ENCODE measurements around the gene VAC14. TPM values are rescaled to one million over a fixed set of nuclear protein-coding genes. Genes with fewer than 3 reads are reported as not detected.

Gene VAC14
- total RNA-seq, 1 experiment from 2014 or later, result 65.5 TPM

- no peak overlapping the region for H3K27ac ChIP-seq (ENCODE audit: low read length)
- ChIA-PET CTCF (no interaction called here), POLR2A (ENCODE audit: unreplicated experiment) (no interaction called here)
- DNase-seq (no peak), ATAC-seq (no peak)
- H4K20me1 ChIP-seq (ENCODE audit: low read length), result no peaks in the 10 kb centered on the region
- H3F3A ChIP-seq (ENCODE audit: low read length, unreplicated experiment), result no peaks in the 10 kb centered on the region
- 0 out of 2 replicates have a peak, but pooled peaks cover 5% of the 10 kb centered on the region for H3K4me1 ChIP-seq (ENCODE audit: insufficient read depth, low read length)
- no peaks in the 10 kb centered on the region; the same call in 1 of the 2 replicates for H3K36me3 ChIP-seq (ENCODE audit: low read depth, low read length)
- H3K9me3 ChIP-seq (ENCODE audit: low read length), result no peaks in the 10 kb centered on the region
- H3K79me2 ChIP-seq (ENCODE audit: low read length), result peaks cover 49% of the 10 kb centered on the region
- BruUV-seq (replicated peaks), result no TSS peak
- TF ChIP-seq EZH2phosphoT487 (IDR thresholded peaks at IDR 0.05; ENCODE audit: borderline replicate concordance, low read length) (no peak), CTCF (conservative IDR thresholded peaks at IDR 0.05; ENCODE audit: low read depth, low read length) (no peak), EZH2 (IDR thresholded peaks at IDR 0.05; ENCODE audit: low read length, unreplicated experiment) (no peak)
- H3K9me2 ChIP-seq (replicated peaks; ENCODE audit: low read length), result no peaks in the 10 kb centered on the region
- H2AFZ ChIP-seq (ENCODE audit: low read length), result no peak overlapping the region
- H3K9ac ChIP-seq (ENCODE audit: low read length), result no peak overlapping the region
- no peak overlapping the region for H3K4me3 ChIP-seq (ENCODE audit: low read length)
- no peaks in the 10 kb centered on the region for H3K27me3 ChIP-seq (ENCODE audit: low read length)
- intact Hi-C loops (cut with micrococcal nuclease), result no loop called here
- no peak overlapping the region for H3K4me2 ChIP-seq (ENCODE audit: low read length)
Measured at GRCh38 chr16:70680495-70681381, 120.2 kb downstream of the VAC14 start.

GRCh38 chr16:70679671-70680494 lies 121.1 kb downstream of the VAC14 start:
- intact Hi-C loops (cut with micrococcal nuclease), result no loop called here
- no TSS peak for BruUV-seq (replicated peaks)
- no peak overlapping the region for H3K9ac ChIP-seq (ENCODE audit: low read length)
- no peaks in the 10 kb centered on the region for H3K9me2 ChIP-seq (replicated peaks; ENCODE audit: low read length)
- H3K27ac ChIP-seq (ENCODE audit: low read length), result no peak overlapping the region
- TF ChIP-seq EZH2 (IDR thresholded peaks at IDR 0.05; ENCODE audit: low read length, unreplicated experiment) (no peak), EZH2phosphoT487 (IDR thresholded peaks at IDR 0.05; ENCODE audit: borderline replicate concordance, low read length) (no peak), CTCF (conservative IDR thresholded peaks at IDR 0.05; ENCODE audit: low read depth, low read length) (no peak)
- 0 out of 2 replicates have a peak, but pooled peaks cover 5% of the 10 kb centered on the region for H3K4me1 ChIP-seq (ENCODE audit: insufficient read depth, low read length)
- H3K36me3 ChIP-seq (ENCODE audit: low read depth, low read length), result no peaks in the 10 kb centered on the region; the same call in 1 of the 2 replicates
- H3F3A ChIP-seq (ENCODE audit: low read length, unreplicated experiment), result no peaks in the 10 kb centered on the region
- H3K27me3 ChIP-seq (ENCODE audit: low read length), result no peaks in the 10 kb centered on the region
- no peak for DNase-seq
- H3K79me2 ChIP-seq (ENCODE audit: low read length), result peaks cover 44% of the 10 kb centered on the region
- ChIA-PET CTCF (no interaction called here), POLR2A (ENCODE audit: unreplicated experiment) (no interaction called here)
- H3K9me3 ChIP-seq (ENCODE audit: low read length), result no peaks in the 10 kb centered on the region
- no peak overlapping the region for H3K4me3 ChIP-seq (ENCODE audit: low read length)
- H4K20me1 ChIP-seq (ENCODE audit: low read length), result no peaks in the 10 kb centered on the region
- no peak for ATAC-seq
- no peak overlapping the region for H3K4me2 ChIP-seq (ENCODE audit: low read length)
- no peak overlapping the region for H2AFZ ChIP-seq (ENCODE audit: low read length)
